Activated T-helper 17 cell treated with anti-CD3 and anti-CD28 coated beads, Interleukin-2, amount 50 U/mL, for 72 hours (primary cell): ENCODE results near the gene SLX9. TPM values are rescaled to one million over a fixed set of nuclear protein-coding genes. Genes with fewer than 3 reads are reported as not detected.

ENCODE experiments used
- ATAC-seq: fragments of 150-1000 bp; cut with Tn5 transposase; replicated peaks from 2 replicates; pipeline ENCODE4 v1.10.0; 2021; ENCODE audit warnings: mild to moderate bottlenecking, moderate library complexity
- H3K27ac Mint-ChIP-seq: one replicate; pipeline ENCODE4 v1.8.0; 2022; ENCODE audit warnings: mixed read lengths
- H3K27me3 Mint-ChIP-seq: one replicate; pipeline ENCODE4 v1.8.0; 2022; ENCODE audit warnings: mixed read lengths
- H3K36me3 Mint-ChIP-seq: one replicate; pipeline ENCODE4 v1.8.0; 2022; ENCODE audit warnings: low read depth, mild to moderate bottlenecking, mixed read lengths
- H3K4me1 Mint-ChIP-seq: one replicate; pipeline ENCODE4 v1.8.0; 2022; ENCODE audit warnings: mixed read lengths
- H3K4me3 Mint-ChIP-seq: one replicate; pipeline ENCODE4 v1.8.0; 2022; ENCODE audit warnings: mild to moderate bottlenecking, mixed read lengths
- H3K9me3 Mint-ChIP-seq: one replicate; pipeline ENCODE4 v1.8.0; 2022; ENCODE audit warnings: mixed read lengths
- total RNA-seq, 2 donors: library from RNA; stranded (reverse); gene quantifications; one replicate each; pipeline ENCODE4 v1.2.3, GENCODE V29; 2022

SLX9 gene
- total RNA-seq, 2 donors from 2014 or later = 28.6 to 56.7 TPM

- H3K9me3 Mint-ChIP-seq = no peaks in the 10 kb centered on the region
- peaks cover 91% of the 10 kb centered on the region for H3K36me3 Mint-ChIP-seq
- peaks cover 7% of the 10 kb centered on the region for H3K4me1 Mint-ChIP-seq
- no peak overlapping the region for H3K27ac Mint-ChIP-seq
- no peak for ATAC-seq
- H3K27me3 Mint-ChIP-seq = no peaks in the 10 kb centered on the region
- no peak overlapping the region for H3K4me3 Mint-ChIP-seq
Measured at GRCh38 chr21:44958471-44959191, 18.8 kb downstream of the SLX9 start.

- no peak overlapping the region for H3K4me3 Mint-ChIP-seq
- ATAC-seq = no peak
- H3K27ac Mint-ChIP-seq = no peak overlapping the region
- no peaks in the 10 kb centered on the region for H3K27me3 Mint-ChIP-seq
- H3K4me1 Mint-ChIP-seq = peaks cover 14% of the 10 kb centered on the region
- no peaks in the 10 kb centered on the region for H3K9me3 Mint-ChIP-seq
- H3K36me3 Mint-ChIP-seq = peaks cover 91% of the 10 kb centered on the region
Measured at GRCh38 chr21:44959376-44960091, 19.7 kb downstream of the SLX9 start.

GRCh38 chr21:44960141-44961092 is 20.6 kb downstream of the SLX9 start:
- no peaks in the 10 kb centered on the region for H3K9me3 Mint-ChIP-seq
- no peaks in the 10 kb centered on the region for H3K27me3 Mint-ChIP-seq
- peaks cover 91% of the 10 kb centered on the region for H3K36me3 Mint-ChIP-seq
- H3K27ac Mint-ChIP-seq = no peak overlapping the region
- H3K4me1 Mint-ChIP-seq = peaks cover 22% of the 10 kb centered on the region
- H3K4me3 Mint-ChIP-seq = no peak overlapping the region
- no peak for ATAC-seq

- H3K27me3 Mint-ChIP-seq = no peaks in the 10 kb centered on the region
- no peak overlapping the region for H3K4me3 Mint-ChIP-seq
- H3K27ac Mint-ChIP-seq = no peak overlapping the region
- no peaks in the 10 kb centered on the region for H3K9me3 Mint-ChIP-seq
- peaks cover 21% of the 10 kb centered on the region for H3K4me1 Mint-ChIP-seq
- H3K36me3 Mint-ChIP-seq = peaks cover 74% of the 10 kb centered on the region
- ATAC-seq = no peak
Measured at GRCh38 chr21:44962403-44962966, 22.7 kb downstream of the SLX9 start.

GRCh38 chr21:44964381-44964780 is 24.6 kb downstream of the SLX9 start:
- no peak for ATAC-seq
- H3K4me1 Mint-ChIP-seq = peaks cover 21% of the 10 kb centered on the region
- no peak overlapping the region for H3K27ac Mint-ChIP-seq
- H3K36me3 Mint-ChIP-seq = peaks cover 73% of the 10 kb centered on the region
- H3K4me3 Mint-ChIP-seq = peak overlapping the region; percentile 47
- no peaks in the 10 kb centered on the region for H3K27me3 Mint-ChIP-seq
- H3K9me3 Mint-ChIP-seq = no peaks in the 10 kb centered on the region

GRCh38 chr21:44965251-44966022 is 25.6 kb downstream of the SLX9 start:
- Mint-ChIP-seq H3K4me1 (peaks cover 21% of the 10 kb centered on the region), H3K36me3 (peaks cover 75% of the 10 kb centered on the region), H3K4me3 (peak overlapping the region; percentile 47)

GRCh38 chr21:44966135-44967081 is 26.6 kb downstream of the SLX9 start:
- Mint-ChIP-seq H3K27ac (no peak overlapping the region), H3K36me3 (peaks cover 65% of the 10 kb centered on the region), H3K9me3 (no peaks in the 10 kb centered on the region), H3K4me1 (peaks cover 21% of the 10 kb centered on the region), H3K4me3 (no peak overlapping the region), H3K27me3 (no peaks in the 10 kb centered on the region)
- ATAC-seq = no peak

More at GRCh38 chr21:44965251-44966022, 25.6 kb downstream of the SLX9 start:
- Mint-ChIP-seq H3K9me3 (no peaks in the 10 kb centered on the region), H3K27me3 (no peaks in the 10 kb centered on the region), H3K27ac (no peak overlapping the region)
- peak; percentile 87 for ATAC-seq

GRCh38 chr21:44967082-44968047 is 27.5 kb downstream of the SLX9 start:
- no peak for ATAC-seq

GRCh38 chr21:44969066-44969670 is 29.3 kb downstream of the SLX9 start:
- no peak overlapping the region for H3K4me3 Mint-ChIP-seq
- H3K36me3 Mint-ChIP-seq = peaks cover 37% of the 10 kb centered on the region
- no peak for ATAC-seq
- no peaks in the 10 kb centered on the region for H3K9me3 Mint-ChIP-seq
- no peak overlapping the region for H3K27ac Mint-ChIP-seq
- peaks cover 14% of the 10 kb centered on the region for H3K4me1 Mint-ChIP-seq
- no peaks in the 10 kb centered on the region for H3K27me3 Mint-ChIP-seq

More at GRCh38 chr21:44967082-44968047, 27.5 kb downstream of the SLX9 start:
- peaks cover 21% of the 10 kb centered on the region for H3K4me1 Mint-ChIP-seq
- no peak overlapping the region for H3K4me3 Mint-ChIP-seq
- peaks cover 55% of the 10 kb centered on the region for H3K36me3 Mint-ChIP-seq
- H3K9me3 Mint-ChIP-seq = no peaks in the 10 kb centered on the region
- no peak overlapping the region for H3K27ac Mint-ChIP-seq
- no peaks in the 10 kb centered on the region for H3K27me3 Mint-ChIP-seq

- no peak overlapping the region for H3K4me3 Mint-ChIP-seq
Measured at GRCh38 chr21:44969931-44970755, 30.3 kb downstream of the SLX9 start.

More at GRCh38 chr21:44969931-44970755, 30.3 kb downstream of the SLX9 start:
- H3K27me3 Mint-ChIP-seq = no peaks in the 10 kb centered on the region
- H3K36me3 Mint-ChIP-seq = peaks cover 33% of the 10 kb centered on the region
- no peak overlapping the region for H3K27ac Mint-ChIP-seq
- H3K9me3 Mint-ChIP-seq = no peaks in the 10 kb centered on the region
- H3K4me1 Mint-ChIP-seq = peaks cover 5% of the 10 kb centered on the region
- ATAC-seq = no peak
